ENCODE results near the gene COG1.
"Not testable (repeated sequence)": the region's sequence is repeated elsewhere in the genome, so short reads cannot be mapped to it uniquely, and the experiment has no call there.

Gene COG1

GRCh38 chr17:73192894-73193701, at the start of gene COG1:
COG1 (plus strand) TSS chr17:73193055; CDS start chr17:73193070, 15 bp downstream.
- peak; percentile 32 to 70 (median 40) for DNase-seq (ENCODE audit: low read depth in 2 of 3, low spot score in 2 of 3)

GRCh38 chr17:73144209-73144608, 48.6 kb upstream of the COG1 start:
- DNase-seq (ENCODE audit: low read depth in 2 of 3, low spot score in 2 of 3) = not testable (repeated sequence)

GRCh38 chr17:73145641-73146040, 47.2 kb upstream of the COG1 start:
- DNase-seq (ENCODE audit: low read depth in 2 of 3, low spot score in 2 of 3) = no peak

GRCh38 chr17:73147791-73148190, 45.1 kb upstream of the COG1 start:
- DNase-seq (ENCODE audit: low read depth in 2 of 3, low spot score in 2 of 3) = not testable (repeated sequence)

GRCh38 chr17:73148540-73149334, 44.1 kb upstream of the COG1 start:
- no peak for DNase-seq (ENCODE audit: low read depth in 2 of 3, low spot score in 2 of 3)

- DNase-seq (ENCODE audit: low read depth in 2 of 3, low spot score in 2 of 3) = not testable (repeated sequence)
These were observed 42.1 kb upstream of the COG1 start for GRCh38 chr17:73150622-73151300.

GRCh38 chr17:73151916-73152632, 40.8 kb upstream of the COG1 start:
- no peak for DNase-seq (ENCODE audit: low read depth in 2 of 3, low spot score in 2 of 3)

GRCh38 chr17:73155410-73156165, 37.3 kb upstream of the COG1 start:
- DNase-seq (ENCODE audit: low read depth in 2 of 3, low spot score in 2 of 3) = no peak

- DNase-seq (ENCODE audit: low read depth in 2 of 3, low spot score in 2 of 3) = peak in 1 of 3 experiments; percentile 35
These were observed 36.6 kb upstream of the COG1 start for GRCh38 chr17:73156166-73156840.

- DNase-seq (ENCODE audit: low read depth in 2 of 3, low spot score in 2 of 3) = no peak
These were observed 35.9 kb upstream of the COG1 start for GRCh38 chr17:73156887-73157520.

GRCh38 chr17:73157521-73157890, 35.3 kb upstream of the COG1 start:
- DNase-seq (ENCODE audit: low read depth in 2 of 3, low spot score in 2 of 3) = no peak

GRCh38 chr17:73158133-73158532, 34.7 kb upstream of the COG1 start:
- DNase-seq (ENCODE audit: low read depth in 2 of 3, low spot score in 2 of 3) = no peak

- DNase-seq (ENCODE audit: low read depth in 2 of 3, low spot score in 2 of 3) = no peak
These were observed 31.8 kb upstream of the COG1 start for GRCh38 chr17:73160980-73161630.

- no peak for DNase-seq (ENCODE audit: low read depth in 2 of 3, low spot score in 2 of 3)
These were observed 29.8 kb upstream of the COG1 start for GRCh38 chr17:73163043-73163442.

GRCh38 chr17:73165616-73166404, 27.0 kb upstream of the COG1 start:
- DNase-seq (ENCODE audit: low read depth in 2 of 3, low spot score in 2 of 3) = no peak

GRCh38 chr17:73166731-73167581, 25.9 kb upstream of the COG1 start:
- DNase-seq (ENCODE audit: low read depth in 2 of 3, low spot score in 2 of 3) = no peak

GRCh38 chr17:73168667-73169066, 24.2 kb upstream of the COG1 start:
- no peak for DNase-seq (ENCODE audit: low read depth in 2 of 3, low spot score in 2 of 3)
